ENCODE data around the gene MAP4.

MAP4 gene

GRCh38 chr3:47856669-47857068 is 159.5 kb downstream of the MAP4 start:
- no peak for DNase-seq

- no peak for DNase-seq
These were observed 160.5 kb downstream of the MAP4 start for GRCh38 chr3:47855461-47856383.

- no peak for DNase-seq
These were observed 161.3 kb downstream of the MAP4 start for GRCh38 chr3:47854720-47855455.

GRCh38 chr3:47854267-47854666 is 161.9 kb downstream of the MAP4 start:
- no peak for DNase-seq

- no peak for DNase-seq
These were observed 163.3 kb downstream of the MAP4 start for GRCh38 chr3:47852604-47853602.

- DNase-seq, result no peak
These were observed 164.2 kb downstream of the MAP4 start for GRCh38 chr3:47851888-47852603.

- no peak for DNase-seq
These were observed 165.4 kb downstream of the MAP4 start for GRCh38 chr3:47850564-47851410.

GRCh38 chr3:47849699-47850563 is 166.3 kb downstream of the MAP4 start:
- DNase-seq, result no peak

- DNase-seq, result no peak
These were observed 167.0 kb downstream of the MAP4 start for GRCh38 chr3:47849186-47849698.

GRCh38 chr3:47848599-47849117 is 167.6 kb downstream of the MAP4 start:
- DNase-seq, result no peak

- no peak for DNase-seq
These were observed 168.3 kb downstream of the MAP4 start for GRCh38 chr3:47847801-47848518.

- DNase-seq, result no peak
These were observed 169.0 kb downstream of the MAP4 start for GRCh38 chr3:47847260-47847659.

GRCh38 chr3:47846880-47847248 is 169.4 kb downstream of the MAP4 start:
- no peak for DNase-seq

GRCh38 chr3:47846186-47846879 is 169.9 kb downstream of the MAP4 start:
- DNase-seq, result no peak

GRCh38 chr3:47841786-47842349 is 174.3 kb downstream of the MAP4 start:
- no peak for DNase-seq

GRCh38 chr3:47838503-47838902 is 177.7 kb downstream of the MAP4 start:
- DNase-seq, result no peak

GRCh38 chr3:47836986-47837385 is 179.2 kb downstream of the MAP4 start:
- DNase-seq, result no peak

- peak; percentile 21 for DNase-seq
These were observed 186.7 kb downstream of the MAP4 start for GRCh38 chr3:47829482-47829881.

All from activated CD4-positive, alpha-beta T cell treated with anti-CD3 and anti-CD28 coated beads, Interleukin-2, Interleukin-6, amounts not matched to agents 100 ng/mL and 50 ng/mL, durations not matched to agents 16 hours and 8 hours (primary cell).